Suprapubic skin (tissue), 3 donors: Measurements from ENCODE around the gene MDFIC.

Experiments used
- POLR2A ChIP-seq, 2 donors: fragments of 450-650 bp; IDR thresholded peaks; one replicate each; pipeline ENCODE4 v1.6.1; 2017; ENCODE audit warnings: antibody characterized with exemption in 2 of 2, mild to moderate bottlenecking in 2 of 2, moderate library complexity in 2 of 2
- TF ChIP-seq, protein P1 (sequence below), 2 donors: fragments of 200-600 bp in 1 of 2; fragments of 450-650 bp in 1 of 2; sonication (generic) in 1 of 2; IDR thresholded peaks; one replicate each; pipeline ENCODE4 v1.5.1; 2016 to 2019; ENCODE audit warnings: antibody characterized with exemption in 2 of 2, mild to moderate bottlenecking in 1 of 2, moderate library complexity in 1 of 2

DNA sequence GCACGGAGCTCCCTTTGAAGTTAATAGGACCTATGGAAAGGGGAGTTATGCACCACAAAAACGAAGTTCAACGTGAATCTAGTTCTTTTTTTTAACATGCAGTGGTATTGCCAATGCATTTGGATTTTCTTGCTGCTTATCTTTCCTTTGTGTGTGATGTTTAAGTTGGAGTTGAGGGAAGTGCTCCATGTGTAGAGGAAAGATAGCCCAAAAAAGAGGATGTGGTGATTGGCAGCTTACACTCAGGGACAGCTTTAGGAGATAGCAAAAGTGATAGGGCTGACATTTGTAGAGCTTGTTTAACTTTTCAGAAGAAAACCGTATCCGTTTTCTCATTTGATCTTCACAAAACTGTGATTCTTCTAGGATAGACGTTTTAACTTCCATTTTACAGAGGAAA lies 101.3 kb downstream of the MDFIC start:
- no peak for TF ChIP-seq POLR2A (IDR thresholded peaks at IDR 0.05)
- TF ChIP-seq, protein P1, sequence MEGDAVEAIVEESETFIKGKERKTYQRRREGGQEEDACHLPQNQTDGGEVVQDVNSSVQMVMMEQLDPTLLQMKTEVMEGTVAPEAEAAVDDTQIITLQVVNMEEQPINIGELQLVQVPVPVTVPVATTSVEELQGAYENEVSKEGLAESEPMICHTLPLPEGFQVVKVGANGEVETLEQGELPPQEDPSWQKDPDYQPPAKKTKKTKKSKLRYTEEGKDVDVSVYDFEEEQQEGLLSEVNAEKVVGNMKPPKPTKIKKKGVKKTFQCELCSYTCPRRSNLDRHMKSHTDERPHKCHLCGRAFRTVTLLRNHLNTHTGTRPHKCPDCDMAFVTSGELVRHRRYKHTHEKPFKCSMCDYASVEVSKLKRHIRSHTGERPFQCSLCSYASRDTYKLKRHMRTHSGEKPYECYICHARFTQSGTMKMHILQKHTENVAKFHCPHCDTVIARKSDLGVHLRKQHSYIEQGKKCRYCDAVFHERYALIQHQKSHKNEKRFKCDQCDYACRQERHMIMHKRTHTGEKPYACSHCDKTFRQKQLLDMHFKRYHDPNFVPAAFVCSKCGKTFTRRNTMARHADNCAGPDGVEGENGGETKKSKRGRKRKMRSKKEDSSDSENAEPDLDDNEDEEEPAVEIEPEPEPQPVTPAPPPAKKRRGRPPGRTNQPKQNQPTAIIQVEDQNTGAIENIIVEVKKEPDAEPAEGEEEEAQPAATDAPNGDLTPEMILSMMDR (IDR thresholded peaks at IDR 0.05), result no peak
